NCI-H2171 (cell line): ENCODE data around the gene DDI1.
"Not testable (repeated sequence)": the region's sequence is repeated elsewhere in the genome, so short reads cannot be mapped to it uniquely, and the experiment has no call there.

Experiments
- DNase-seq: peaks from one replicate; lab custom pipeline; 2025; lab: John Stamatoyannopoulos, UW

Gene DDI1

DNA sequence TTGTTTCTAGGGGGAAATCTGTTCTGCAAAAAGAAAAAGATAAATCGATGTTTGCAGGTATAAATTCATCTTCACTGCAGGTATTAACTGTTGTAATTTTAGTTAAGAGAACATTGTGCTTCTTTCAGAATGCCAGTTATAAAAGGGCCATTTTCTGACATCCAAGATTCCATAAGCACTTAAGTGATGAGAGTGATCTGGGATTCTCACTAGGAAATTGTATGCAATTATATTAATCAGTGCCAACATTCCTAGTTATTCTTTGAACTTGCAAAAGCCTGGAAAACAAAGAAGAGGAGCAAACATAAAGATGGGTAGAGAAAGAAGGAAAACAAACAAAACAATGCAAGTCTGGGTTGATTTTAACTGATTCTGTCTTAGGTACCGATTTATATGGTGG, 5.4 kb downstream of the DDI1 start:
- DNase-seq = no peak

DNA sequence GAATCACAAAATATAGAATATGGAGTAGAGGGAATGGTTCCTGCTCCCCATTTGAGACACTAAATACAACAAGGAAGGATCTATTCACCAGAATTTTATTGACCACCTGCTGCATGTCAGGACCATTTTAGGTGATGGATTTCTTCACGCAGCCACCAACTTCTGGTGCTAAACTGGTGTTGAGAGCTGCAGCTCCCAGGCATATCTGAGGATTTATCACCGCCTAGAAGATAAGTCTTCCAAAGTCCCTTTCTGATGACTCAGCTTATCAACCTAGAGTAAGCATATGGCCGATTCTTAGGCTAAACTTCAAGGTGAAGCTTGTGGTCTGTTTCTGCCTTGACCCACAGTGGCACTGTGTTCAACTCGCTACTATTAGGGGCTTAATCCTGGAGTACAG, 6.7 kb downstream of the DDI1 start:
- no peak for DNase-seq

DNA sequence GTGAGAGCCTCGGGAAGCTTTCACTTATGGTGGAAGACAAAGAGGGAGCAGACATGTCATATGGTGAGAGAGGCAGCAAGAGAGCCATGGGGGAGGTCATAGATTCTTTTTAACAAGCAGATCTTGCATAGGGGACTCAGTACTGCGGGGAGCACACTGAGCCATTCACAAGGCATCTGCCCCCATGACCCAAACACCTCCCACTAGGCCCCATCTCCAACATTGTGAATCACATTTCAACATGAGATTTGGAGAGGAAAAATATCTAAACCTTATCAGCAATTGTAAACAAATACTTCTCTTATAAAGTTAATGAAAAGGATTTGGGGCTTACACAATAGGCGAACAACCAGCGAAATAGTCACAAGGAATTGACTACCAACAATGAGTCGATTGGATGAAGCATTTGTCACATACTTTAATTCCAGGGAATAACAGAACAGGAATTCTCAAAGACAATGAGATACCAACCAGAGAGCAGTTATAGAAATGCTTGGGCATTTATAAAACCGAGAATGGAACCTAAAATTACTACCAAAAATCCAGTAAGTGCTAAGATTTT, 7.3 kb downstream of the DDI1 start:
- no peak for DNase-seq

DNA sequence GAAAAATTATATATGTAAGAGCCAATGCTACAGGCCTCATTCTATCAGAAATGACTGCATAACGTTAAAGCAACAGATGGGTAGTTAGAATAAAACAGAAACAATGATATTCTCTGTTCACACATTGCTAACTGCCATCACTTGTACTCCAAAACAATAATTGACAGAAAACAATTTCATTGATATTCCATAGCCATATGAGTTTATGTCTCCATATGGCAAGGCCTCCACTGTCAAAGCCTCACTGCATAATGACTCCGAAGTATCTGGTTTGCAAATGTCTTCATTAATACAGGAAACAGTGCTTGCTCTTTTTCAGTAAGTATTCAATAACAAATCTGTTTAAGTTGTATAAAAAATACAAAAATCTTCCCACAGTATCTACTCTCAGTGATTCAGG, 9.9 kb downstream of the DDI1 start:
- no peak for DNase-seq

DNA sequence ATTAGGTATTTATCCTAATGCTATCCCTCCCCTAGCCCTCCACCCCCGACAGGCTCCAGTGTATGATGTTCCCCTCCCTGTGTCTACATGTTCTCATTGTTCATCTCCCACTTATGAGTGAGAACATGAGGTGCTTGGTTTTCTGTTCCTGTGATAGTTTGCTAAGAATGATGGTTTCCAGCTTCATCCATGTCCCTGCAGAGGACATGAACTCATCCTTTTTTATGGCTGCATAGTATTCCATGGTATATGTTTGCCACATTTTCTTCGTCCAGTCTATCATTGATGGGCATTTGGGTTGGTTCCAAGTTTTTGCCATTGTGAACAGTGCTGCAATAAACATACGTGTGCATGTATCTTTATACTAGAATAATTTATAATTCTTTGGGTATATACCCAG, 10.4 kb downstream of the DDI1 start:
- not testable (repeated sequence) for DNase-seq

DNA sequence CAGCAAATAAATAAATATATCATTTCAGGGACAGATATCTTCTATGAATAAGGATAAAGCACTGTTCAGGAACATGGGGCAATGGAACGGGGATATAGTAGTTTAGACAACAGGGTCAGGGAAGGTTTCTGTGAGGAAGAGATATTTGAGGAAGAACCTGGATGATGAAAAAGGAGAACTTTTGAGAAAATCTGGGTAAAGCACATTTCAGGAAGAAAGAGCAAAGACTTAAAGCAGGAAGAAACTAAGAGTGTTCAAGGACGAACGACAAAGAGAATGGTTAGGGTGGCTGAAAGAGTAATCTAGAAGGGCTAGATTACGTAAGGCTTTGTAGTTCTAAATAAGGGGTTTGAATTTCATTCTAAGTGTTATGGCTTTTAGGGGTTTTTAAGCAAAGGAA, 12.7 kb downstream of the DDI1 start:
- DNase-seq = no peak

DNA sequence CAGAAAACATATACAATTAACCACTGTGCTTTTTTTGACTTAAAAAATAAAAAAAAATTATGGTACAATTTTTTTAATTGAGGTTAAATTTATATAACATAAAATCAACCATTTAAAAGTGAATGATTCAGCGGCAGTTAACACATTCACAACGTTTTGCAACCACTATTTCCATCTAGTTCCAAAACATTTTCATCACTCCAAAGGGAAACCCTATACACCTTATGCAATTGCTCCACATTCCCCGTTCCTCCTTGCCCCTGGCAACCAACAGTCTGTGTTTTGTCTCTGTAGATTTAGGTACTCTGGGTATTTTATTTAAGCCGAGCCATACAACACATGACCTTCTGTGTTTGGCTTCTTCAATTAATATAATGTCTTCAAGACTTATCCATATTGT, 15.3 kb downstream of the DDI1 start:
- no peak for DNase-seq

DNA sequence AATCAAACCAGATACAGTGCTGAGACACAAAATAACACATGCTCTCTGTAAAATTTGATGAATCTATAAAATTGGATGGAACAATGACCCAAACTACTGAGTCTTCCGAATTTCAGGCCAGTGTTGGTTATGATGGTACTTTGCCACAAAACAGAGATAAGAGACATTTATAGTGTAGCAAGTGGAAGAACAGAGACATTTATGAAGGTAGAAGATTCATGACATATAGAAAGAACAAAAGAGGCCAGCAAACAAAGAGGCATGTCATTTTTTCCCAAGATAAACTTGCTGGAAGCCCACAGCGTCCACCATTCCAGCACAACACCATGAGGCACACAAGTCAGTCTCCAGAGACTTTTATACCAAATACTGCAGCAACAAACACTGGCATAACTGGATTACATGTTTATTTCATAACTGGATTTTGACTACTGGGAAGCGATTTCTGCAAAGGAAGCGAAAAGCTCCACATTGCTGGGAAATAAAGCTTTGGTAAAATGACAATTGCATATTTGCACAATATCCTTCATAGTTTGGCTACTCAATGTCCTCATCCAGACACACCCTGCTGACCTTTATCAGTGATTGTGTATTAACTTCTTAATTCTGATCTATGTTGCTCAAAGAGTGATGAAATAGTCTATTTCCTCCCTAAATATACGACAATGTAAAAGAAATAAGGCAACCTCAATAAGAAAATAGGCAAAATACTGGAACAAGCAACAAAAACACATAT, 17.5 kb downstream of the DDI1 start:
- DNase-seq = no peak

DNA sequence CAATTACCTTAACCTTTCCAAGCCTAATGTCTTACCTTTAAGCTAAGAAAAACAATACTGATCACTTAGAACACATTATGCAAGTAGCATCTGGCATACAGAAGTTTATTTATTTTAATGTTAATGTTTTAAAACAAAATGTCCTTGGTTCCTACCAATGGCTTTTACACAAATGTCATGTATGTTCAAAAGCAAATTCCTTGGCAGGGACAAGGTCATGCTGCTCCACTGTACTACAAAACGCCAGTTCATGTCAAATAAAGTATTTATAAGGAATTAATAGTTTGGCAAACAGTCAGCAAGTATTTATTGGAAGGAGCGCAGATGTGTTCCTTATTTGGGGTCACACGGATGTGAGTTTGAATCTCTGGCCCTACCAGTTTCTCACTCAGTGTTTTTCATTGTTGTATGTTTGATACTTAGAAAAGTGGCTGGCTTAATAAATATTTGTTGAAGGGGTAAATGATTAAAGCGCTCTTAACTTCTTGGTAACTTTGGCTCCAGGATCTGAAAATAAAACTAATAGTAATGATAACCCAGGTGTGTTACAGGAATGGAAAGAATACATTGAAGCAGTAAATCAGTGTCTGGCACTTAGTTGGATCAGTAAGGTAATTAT, 18.6 kb downstream of the DDI1 start:
- DNase-seq = no peak

DNA sequence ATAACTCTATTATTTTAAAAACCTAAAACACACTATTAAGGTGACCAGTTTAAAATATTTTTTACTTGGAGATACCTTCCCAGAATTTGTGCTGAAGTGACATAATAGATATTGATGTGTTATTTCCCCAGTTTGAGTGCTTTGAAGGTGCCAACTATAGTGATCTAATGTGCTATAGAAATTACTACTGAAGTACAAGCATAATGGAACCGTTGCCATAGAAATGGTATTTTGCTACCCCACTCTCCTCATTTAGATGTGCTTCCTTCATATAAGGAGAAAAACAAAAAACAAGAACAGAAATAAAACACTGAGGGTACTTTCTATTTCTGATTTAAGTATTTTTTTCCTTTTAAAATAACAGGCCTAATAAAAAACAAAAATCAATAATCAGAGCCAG, 19.2 kb downstream of the DDI1 start:
- DNase-seq = no peak

DNA sequence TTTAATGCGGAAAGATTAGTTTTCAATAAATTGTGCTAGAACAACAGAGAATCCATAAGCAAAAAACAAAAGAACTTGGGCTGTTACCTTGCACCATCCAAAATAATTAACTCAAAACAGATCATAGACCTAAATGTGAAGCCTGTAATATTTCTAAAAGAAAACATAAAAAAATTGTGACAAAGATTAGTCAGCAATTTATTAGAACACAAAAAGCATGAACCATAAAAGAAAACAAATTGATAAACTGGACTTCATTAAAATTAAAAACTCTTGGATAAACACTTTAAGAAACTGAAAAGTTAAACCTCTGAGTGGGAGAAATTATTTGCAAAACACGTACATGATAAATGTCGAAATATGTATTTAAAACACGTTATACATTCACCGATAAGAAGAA, 21.5 kb downstream of the DDI1 start:
- no peak for DNase-seq

DNA sequence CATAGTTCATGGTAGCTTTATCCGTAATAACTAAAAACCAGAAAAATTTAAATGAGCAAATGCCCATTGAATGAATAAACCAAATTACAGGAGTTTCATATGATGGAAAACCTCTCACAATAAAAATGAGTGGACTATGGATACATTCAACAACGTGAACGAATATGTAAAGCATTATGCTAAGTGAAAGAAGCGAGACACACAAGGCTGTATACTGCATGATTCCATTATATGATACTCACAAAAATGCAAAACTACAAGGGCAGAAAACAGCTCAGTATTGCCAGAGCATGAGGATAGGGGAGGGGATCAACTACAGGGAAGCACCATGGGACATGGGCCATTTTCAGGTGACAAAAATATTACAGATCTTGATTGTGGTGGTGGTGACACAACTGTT, 22.2 kb downstream of the DDI1 start:
- DNase-seq = no peak

DNA sequence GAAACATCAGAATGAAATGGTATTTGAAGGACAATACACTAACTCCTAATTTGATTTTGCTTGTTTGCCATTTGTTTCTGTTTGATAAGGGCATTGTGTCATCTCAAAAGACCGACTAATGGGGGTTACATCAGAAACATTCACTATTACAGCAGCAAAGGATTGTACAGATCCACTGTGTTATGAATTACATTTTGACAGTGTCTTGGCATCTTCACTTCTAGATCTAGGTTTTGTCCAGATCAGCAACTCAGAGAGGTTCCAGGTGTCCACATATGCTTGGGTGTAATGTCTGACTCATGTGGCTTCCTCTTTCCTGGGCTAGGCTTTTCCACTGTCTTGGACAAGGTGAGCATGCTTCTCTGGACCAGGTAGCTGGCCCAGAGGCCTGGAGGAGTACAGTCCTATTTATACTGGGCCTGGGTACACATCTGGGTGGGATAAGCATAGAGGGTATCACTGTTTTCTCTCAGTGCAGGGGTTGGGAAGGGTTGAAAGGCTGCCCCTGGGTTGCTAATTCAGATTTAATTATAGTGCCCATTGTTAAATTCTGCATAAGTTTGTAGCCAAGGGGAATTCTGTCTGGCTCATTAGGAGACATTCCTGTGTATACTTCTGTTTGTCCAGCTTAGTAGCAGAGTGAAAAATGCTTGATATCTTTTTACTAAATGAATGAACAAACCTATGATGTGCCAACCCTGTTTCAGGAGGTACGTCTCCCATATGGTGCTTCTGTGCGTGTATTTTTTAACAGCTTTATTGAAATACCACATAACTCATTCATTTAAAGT, 23.8 kb downstream of the DDI1 start:
- no peak for DNase-seq

DNA sequence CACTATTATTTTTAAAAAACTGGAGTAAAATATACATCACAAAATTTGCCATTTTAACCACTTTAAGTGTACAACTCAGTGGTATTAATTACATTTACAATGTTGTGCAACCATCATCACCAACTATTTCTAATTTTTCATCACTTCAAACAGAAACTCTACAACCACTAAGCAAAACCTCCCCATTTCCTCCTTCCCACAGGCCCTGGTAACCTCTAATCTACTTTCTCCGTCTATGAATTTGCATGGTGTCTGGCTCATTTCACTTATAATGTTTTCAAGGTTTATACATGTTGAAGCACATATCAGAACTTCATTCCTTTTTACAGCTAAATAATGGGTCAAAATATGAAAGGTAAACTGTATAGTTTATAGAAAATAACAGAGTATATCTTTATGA, 24.4 kb downstream of the DDI1 start:
- no peak for DNase-seq

DNA sequence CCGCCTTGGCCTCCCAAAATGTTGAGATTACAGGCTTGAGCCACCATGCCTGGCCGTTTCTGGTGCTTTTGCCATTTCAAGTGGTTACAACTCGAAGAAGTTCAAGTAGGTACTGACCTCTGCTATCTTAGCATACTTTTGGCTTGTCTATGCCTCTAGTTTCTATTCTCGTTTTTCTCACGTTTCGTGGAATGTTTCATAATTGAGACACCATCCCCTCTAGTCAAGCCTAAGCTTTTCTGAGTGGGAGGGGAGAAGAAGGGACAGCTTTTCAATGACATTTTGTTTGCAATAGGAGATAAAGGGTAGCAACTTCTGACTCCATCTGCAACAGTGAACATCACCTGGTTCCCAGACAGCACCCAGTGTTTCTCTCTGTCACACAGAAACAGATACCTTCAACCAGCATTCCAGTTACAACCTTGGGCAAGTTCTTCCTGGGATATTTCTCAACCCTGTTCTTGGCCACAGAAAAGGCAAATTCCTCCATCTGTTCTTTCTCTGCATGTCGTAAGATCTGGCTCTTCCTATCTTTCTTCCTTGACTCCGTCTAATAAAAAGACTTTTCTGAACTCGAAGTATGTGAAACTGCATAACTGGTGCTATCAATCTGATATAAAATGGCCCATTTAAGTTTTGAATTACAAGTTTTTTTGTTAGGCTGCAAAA, 25.5 kb downstream of the DDI1 start:
- DNase-seq = no peak

DNA sequence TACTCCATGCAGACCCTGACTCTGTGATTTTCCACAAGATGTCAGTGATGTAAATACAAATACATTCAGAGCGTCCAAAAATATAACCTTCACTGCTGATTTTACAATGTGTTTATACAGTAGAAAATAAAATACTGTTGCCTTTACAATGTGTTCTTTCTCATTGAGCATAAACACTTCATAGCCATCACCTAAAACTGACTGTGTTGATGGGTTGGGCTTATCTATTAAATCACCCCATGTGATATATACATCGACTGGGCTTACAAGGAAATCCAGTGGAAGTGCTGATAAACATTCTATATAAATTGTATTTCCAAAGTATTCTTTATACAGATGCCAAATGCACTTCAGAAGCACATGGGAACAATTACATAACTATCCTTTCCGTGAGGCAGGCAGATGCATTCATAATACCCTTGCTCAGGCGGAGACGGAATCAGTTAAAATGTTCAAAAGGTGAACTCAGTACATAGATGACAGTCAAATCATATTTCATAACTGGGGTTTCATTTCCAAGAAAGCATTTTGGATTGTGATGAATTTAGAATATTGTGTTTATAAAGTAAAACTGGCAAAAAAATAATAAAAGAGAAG, 27.7 kb downstream of the DDI1 start:
- no peak for DNase-seq

DNA sequence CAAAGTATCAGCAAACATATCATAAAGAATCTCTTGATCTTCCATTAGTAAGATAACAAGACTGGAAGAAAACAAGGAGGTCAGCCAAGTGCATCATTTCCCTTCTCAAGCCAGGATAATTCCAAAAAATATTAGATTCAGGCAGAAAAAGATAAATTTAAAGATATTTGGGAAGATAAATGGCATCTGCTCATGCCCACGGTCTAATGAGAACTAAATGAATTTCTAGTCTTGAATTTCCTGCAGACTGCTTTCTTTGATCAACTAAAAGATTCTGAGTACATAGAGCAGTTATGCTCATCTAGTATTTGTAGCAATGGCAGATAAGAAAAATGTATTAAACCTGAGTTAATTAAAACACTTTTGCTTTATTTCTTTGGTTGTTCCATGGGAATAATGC, 31.1 kb downstream of the DDI1 start:
- DNase-seq = no peak

DNA sequence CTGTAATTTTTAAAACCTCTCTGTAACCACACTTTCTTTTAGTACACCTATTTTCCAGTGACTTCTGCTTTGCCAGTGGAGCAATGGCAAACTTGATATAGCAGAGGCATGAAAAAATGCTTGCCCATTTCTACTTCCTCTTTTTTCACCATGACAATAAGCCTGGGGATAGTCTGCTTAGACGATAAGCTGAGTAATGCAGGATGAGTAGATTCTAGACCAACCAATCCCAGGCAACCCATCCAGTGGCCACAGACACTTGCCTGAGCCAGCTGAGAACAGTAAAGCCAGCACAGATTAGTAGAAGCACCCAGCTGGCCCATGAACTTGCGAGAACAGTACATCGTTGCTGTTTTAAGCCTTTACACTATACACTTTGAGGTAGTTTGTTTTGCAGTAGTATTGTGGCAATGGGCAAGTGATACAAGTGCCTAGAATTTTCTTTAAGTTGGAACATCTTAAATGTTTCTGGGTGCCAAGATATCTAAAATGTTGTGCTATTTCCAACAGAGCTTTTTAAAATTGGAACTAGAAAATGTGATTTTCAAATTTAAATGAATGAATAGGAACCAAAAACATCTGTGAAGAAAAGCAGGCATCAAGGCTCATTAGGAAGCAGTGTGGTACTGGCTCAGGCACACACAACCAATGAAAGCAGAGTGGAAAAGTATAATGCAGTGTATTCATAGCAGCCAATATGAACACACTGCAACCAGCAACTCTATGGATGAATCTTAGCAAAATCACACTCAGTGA, 37.7 kb downstream of the DDI1 start:
- no peak for DNase-seq

DNA sequence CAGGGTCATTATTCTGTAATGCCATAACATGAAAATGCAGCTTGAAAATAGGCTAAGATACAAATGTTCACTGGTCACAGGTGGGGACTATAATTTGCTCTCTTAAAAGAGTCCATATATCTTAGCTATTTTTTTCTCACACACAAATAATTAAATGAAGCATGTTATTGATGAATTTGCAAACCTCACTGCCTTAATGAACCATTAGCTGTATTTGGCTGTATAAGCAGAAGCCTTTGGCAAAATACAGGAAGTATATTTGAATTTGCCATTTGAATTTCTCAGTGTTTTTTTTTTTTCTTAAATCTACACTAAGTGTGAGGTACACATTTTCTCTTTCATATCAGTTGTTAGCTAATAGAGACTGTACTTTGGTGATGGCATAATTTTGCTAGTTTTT, 38.7 kb downstream of the DDI1 start:
- DNase-seq = no peak

DNA sequence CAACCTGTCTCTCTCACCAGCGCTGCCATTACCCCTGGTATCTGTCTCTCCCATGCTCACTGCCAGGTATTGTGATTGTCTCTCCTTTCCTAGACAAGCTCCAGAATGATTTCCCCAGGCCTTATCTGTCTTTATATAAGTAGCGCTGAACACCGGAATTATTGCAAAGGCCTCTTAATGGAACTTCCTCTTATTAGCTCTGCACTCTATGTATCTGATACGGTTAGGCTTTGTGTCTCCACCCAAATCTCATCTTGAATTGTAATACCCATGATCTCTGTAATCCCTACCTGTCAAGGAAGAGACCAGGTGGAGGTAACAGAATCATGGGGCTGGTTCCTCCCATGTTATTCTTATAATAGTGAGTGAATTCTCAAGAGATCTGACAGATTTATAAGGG, 39.3 kb downstream of the DDI1 start:
- no peak for DNase-seq

DNA sequence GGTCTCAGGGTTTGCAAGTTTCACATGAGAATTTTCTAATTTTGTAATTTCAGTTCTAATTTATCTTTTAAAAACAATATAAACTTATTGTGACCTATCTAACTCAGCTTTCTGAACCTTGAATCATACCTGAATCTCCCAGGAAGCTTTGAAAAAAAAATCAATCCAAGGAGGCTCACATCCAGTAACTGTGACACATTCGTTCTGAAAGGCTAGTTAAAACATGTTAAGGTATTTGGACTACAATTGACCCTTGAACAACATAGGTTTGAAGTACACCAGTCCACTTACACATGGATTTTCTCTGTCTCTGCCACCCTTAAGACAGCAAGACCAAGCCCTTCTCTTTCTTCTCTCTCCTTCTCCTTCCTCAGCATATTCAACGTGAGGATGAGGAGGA, 40.0 kb downstream of the DDI1 start:
- DNase-seq = no peak
